GM18867 (cell line): ENCODE results near the gene KIF7.
"Not testable (repeated sequence)": the region's sequence is repeated elsewhere in the genome, so short reads cannot be mapped to it uniquely, and the experiment has no call there.

ENCODE experiments used
- ATAC-seq: cut with Tn5 transposase; IDR thresholded peaks from one replicate; pipeline ENCODE4 v1.9.1; 2021; ENCODE audit warnings: mild to moderate bottlenecking, moderate library complexity; ENCODE audit not compliant: unreplicated experiment

KIF7 gene

GRCh38 chr15:89625716-89626115, 29.6 kb downstream of the KIF7 start:
- ATAC-seq = no peak

DNA sequence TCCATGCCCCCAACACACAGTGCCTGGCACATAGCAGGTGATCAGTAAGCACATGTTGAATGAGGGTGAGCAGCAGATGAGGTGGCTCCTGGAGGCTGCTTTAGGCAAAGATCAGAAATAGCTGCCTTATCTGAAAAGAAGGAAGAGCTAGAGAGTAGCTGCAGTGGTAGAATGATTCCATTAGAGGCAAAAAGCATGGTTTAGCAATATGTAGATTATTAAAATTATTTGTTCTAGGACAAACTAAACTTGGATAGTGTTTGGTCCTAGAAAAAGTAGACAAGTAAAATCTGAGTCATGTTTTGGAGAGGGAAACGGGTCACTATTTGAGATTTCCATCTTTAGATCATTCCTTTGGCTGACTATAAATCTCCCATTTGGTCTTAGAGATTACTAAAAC, 32.1 kb downstream of the KIF7 start:
- no peak for ATAC-seq

DNA sequence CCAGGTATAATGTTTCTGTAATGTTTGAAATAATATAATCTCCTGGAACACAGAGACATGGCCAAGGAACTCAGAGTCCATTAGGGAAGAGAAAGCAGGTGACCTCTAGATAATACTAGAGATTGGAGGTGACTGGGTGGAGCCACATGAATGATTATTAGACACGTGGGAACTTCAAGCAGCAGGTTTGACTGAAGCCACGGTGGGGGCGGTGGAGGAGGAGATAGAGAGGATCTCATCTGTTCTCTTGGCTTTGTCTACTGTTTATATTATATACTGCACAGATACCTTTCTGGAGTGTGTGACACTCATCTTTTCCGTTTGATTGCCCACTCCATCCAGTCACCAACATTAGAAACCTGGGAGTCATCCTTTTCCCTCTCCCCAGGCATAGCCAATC, 33.7 kb downstream of the KIF7 start:
- ATAC-seq = no peak

DNA sequence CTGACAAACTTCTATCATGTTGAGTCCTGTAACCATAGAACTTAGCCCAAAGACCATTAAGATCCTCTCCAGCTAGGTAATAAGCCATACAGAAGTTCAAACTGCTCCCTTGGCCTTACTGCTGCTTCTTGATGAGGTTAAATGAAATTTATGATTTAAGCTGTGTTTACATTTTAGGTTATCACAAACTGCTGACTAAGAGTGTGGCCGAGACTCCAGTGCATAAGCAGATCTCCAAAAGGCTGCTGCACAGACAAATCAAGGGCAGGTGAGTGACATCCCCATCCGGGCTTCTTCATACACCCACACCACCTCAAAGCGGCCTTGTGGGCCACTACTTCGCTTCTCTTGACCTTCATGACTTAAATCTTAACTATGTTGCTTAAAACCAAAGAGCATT, 39.0 kb downstream of the KIF7 start:
- no peak for ATAC-seq

GRCh38 chr15:89615135-89615534, 40.1 kb downstream of the KIF7 start:
- no peak for ATAC-seq

GRCh38 chr15:89614164-89614563, 41.1 kb downstream of the KIF7 start:
- no peak for ATAC-seq

- no peak for ATAC-seq
Observed at GRCh38 chr15:89613031-89613430, 42.2 kb downstream of the KIF7 start.

DNA sequence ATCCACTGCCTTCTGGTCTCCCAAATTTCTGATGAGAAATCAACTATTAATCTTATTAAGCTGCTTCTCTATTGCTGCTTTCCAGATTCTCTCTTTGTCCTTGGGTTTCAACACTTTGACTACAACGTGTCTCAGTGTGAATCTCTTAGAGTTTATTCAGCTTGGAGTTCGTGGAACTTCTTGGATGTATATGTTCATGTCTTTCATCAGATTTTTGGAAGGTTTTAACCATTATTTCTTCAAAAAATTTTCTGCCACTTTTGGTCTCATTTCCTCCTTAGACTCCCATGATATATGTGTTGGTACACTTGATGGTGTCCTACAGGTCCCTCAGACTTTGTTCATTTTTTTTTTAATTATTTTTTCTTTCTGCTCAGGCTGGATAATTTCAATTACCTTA, 44.0 kb downstream of the KIF7 start:
- ATAC-seq = no peak

- ATAC-seq = no peak
Observed at GRCh38 chr15:89599021-89599420, 56.2 kb downstream of the KIF7 start.

DNA sequence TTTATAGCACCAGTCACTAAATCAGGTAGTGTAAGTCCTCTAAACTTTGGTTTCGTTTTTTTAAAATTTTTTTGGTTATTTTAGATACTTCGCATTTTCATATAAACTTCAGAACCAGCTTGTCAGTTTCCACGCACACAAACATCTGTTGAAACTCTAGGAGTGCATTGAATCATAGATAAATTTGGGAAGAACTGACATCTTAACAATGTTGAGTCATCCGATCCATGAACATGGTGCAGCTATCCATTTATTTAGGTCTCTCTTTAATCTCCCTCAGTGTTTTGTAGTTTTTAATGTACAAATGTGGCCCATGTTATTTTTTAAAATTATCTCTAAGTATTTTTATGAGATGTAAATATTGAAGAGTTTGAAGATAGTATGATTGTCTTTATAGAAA, 62.2 kb downstream of the KIF7 start:
- no peak for ATAC-seq

DNA sequence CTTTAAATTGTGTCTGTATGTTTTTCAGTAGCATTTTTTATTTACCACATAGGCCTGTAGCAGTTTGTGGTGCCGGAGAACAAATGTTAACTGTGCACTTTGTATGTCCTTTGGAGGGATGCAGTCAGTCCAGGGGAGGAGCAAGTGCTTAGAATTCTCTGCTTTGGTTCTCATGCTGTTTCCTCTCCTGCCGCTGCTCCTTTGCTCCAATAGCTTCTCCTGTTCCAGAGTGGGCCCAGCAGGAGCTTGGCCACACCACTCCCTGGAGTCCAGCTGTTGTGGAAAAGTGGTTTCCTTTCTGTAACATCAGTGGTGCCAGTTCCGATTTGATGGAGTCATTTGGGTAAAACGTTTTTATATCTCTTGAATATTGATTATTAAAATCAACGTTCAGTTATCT, 63.4 kb downstream of the KIF7 start:
- no peak for ATAC-seq

- no peak for ATAC-seq
Observed at GRCh38 chr15:89587955-89588354, 67.3 kb downstream of the KIF7 start.

DNA sequence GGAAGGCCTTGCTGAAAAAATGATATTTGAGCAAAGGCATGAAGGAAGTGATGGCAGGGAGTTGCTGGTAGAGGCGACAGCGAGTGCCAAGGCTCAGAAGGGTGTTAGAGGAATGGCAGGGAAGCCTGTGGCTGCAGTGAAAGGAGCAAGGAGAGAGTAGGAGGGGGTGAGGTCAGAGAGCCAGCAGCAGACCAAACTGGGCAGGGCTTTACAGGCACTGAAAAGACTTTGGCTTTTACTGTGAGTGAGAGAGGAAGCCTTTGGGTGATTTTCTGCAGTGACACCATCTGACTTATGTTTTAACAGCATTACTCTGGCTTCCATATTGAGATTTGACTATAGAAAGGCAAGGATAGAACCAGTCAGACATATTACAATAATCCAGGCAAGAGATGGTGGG, 68.6 kb downstream of the KIF7 start:
- no peak for ATAC-seq

GRCh38 chr15:89580747-89581146, 74.5 kb downstream of the KIF7 start:
- ATAC-seq = not testable (repeated sequence)

DNA sequence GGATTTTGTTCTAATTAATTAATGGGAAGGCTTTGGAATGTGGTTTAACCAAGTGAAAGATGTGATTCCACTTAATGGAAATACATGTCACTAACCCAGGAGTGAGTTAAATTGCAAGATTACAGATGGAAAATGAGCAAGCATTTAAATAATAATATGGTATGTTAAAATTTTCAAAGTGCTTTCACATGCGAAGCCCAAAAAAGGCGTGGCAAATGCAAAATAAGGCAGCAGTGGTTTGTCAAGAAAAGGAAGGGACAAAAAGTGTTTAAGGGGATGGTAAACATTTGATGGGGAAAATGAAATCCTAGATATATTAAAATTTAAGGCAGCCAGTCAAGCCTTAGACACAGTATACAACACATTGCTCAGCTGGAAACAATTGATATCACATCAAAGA, 77.1 kb downstream of the KIF7 start:
- ATAC-seq = no peak
